Activated naive CD4-positive, alpha-beta T cell treated with anti-CD3 and anti-CD28 coated beads, Interleukin-2, amount 10 ng/mL, durations not matched to agents 7 days and 5 days (primary cell): ENCODE data around the gene SNTG2.

Source experiments
- CTCF ChIA-PET: fragments of 350-600 bp; sonication (Branson Sonifier 250); formaldehyde crosslinking; loops from one replicate; lab custom pipeline; 2021; ENCODE audit warnings: antibody characterized with exemption; lab: Charles Lee
- DNase-seq: peaks from one replicate; pipeline ENCODE4 v3.0.0-alpha.2; 2020
- H3K27ac Mint-ChIP-seq: one replicate; pipeline ENCODE4 v1.8.0; 2021; ENCODE audit warnings: mild to moderate bottlenecking, moderate library complexity, mixed read lengths
- H3K27me3 Mint-ChIP-seq: one replicate; pipeline ENCODE4 v1.8.0; 2021; ENCODE audit warnings: mild to moderate bottlenecking, mixed read lengths
- H3K36me3 Mint-ChIP-seq: one replicate; pipeline ENCODE4 v1.8.0; 2021; ENCODE audit warnings: mixed read lengths
- H3K4me1 Mint-ChIP-seq: one replicate; pipeline ENCODE4 v1.8.0; 2021; ENCODE audit warnings: mixed read lengths
- H3K4me3 Mint-ChIP-seq: one replicate; pipeline ENCODE4 v1.8.0; 2021; ENCODE audit warnings: mild to moderate bottlenecking, moderate library complexity, mixed read lengths
- H3K9me3 Mint-ChIP-seq: one replicate; pipeline ENCODE4 v1.8.0; 2021; ENCODE audit warnings: mixed read lengths

SNTG2 gene

GRCh38 chr2:920573-920972 lies 30.1 kb upstream of the SNTG2 start:
- DNase-seq: no peak
- CTCF ChIA-PET: no interaction called here
- H3K36me3 Mint-ChIP-seq: no peaks in the 10 kb centered on the region
- peaks cover 10% of the 10 kb centered on the region for H3K27me3 Mint-ChIP-seq
- no peaks in the 10 kb centered on the region for H3K4me1 Mint-ChIP-seq
- no peaks in the 10 kb centered on the region for H3K9me3 Mint-ChIP-seq
- no peak overlapping the region for H3K4me3 Mint-ChIP-seq
- no peak overlapping the region for H3K27ac Mint-ChIP-seq

GRCh38 chr2:920999-921398 lies 29.6 kb upstream of the SNTG2 start:
- Mint-ChIP-seq H3K27me3 (peaks cover 13% of the 10 kb centered on the region), H3K27ac (no peak overlapping the region), H3K4me3 (no peak overlapping the region), H3K4me1 (no peaks in the 10 kb centered on the region), H3K9me3 (no peaks in the 10 kb centered on the region), H3K36me3 (no peaks in the 10 kb centered on the region)
- CTCF ChIA-PET: no interaction called here
- DNase-seq: no peak

- no peak for DNase-seq
- CTCF ChIA-PET: no interaction called here
- Mint-ChIP-seq H3K4me3 (no peak overlapping the region), H3K36me3 (no peaks in the 10 kb centered on the region), H3K27ac (no peak overlapping the region), H3K9me3 (no peaks in the 10 kb centered on the region), H3K27me3 (peaks cover 10% of the 10 kb centered on the region), H3K4me1 (no peaks in the 10 kb centered on the region)
Measured at GRCh38 chr2:922185-922584, 28.5 kb upstream of the SNTG2 start.

- H3K4me3 Mint-ChIP-seq: no peak overlapping the region
- no peaks in the 10 kb centered on the region for H3K36me3 Mint-ChIP-seq
- H3K27me3 Mint-ChIP-seq: peaks cover 10% of the 10 kb centered on the region
- H3K27ac Mint-ChIP-seq: no peak overlapping the region
- DNase-seq: no peak
- H3K9me3 Mint-ChIP-seq: no peaks in the 10 kb centered on the region
- no peaks in the 10 kb centered on the region for H3K4me1 Mint-ChIP-seq
- CTCF ChIA-PET: interaction anchor here (1.1 kb wide), 1 partner anchor 217 kb away, joined by 3 read pairs; no protein-coding TSS in a partner anchor
Measured at GRCh38 chr2:923832-924601, 26.6 kb upstream of the SNTG2 start.

GRCh38 chr2:924701-925100 lies 25.9 kb upstream of the SNTG2 start:
- Mint-ChIP-seq H3K27ac (no peak overlapping the region), H3K4me3 (no peak overlapping the region), H3K4me1 (no peaks in the 10 kb centered on the region), H3K36me3 (no peaks in the 10 kb centered on the region), H3K27me3 (peaks cover 10% of the 10 kb centered on the region), H3K9me3 (no peaks in the 10 kb centered on the region)
- DNase-seq: no peak
- CTCF ChIA-PET: no interaction called here

- Mint-ChIP-seq H3K4me1 (no peaks in the 10 kb centered on the region), H3K36me3 (no peaks in the 10 kb centered on the region), H3K27ac (no peak overlapping the region), H3K4me3 (no peak overlapping the region), H3K27me3 (peaks cover 10% of the 10 kb centered on the region), H3K9me3 (no peaks in the 10 kb centered on the region)
- CTCF ChIA-PET: no interaction called here
- DNase-seq: no peak
Measured at GRCh38 chr2:925309-925708, 25.3 kb upstream of the SNTG2 start.

GRCh38 chr2:925711-926110 lies 24.9 kb upstream of the SNTG2 start:
- Mint-ChIP-seq H3K27me3 (peaks cover 10% of the 10 kb centered on the region), H3K9me3 (no peaks in the 10 kb centered on the region), H3K4me3 (no peak overlapping the region), H3K36me3 (no peaks in the 10 kb centered on the region), H3K4me1 (no peaks in the 10 kb centered on the region), H3K27ac (no peak overlapping the region)
- no peak for DNase-seq
- CTCF ChIA-PET: no interaction called here

GRCh38 chr2:926259-926793 lies 24.3 kb upstream of the SNTG2 start:
- Mint-ChIP-seq H3K36me3 (no peaks in the 10 kb centered on the region), H3K27ac (no peak overlapping the region), H3K4me1 (no peaks in the 10 kb centered on the region), H3K4me3 (no peak overlapping the region), H3K27me3 (peaks cover 10% of the 10 kb centered on the region), H3K9me3 (no peaks in the 10 kb centered on the region)
- no peak for DNase-seq
- CTCF ChIA-PET: no interaction called here

- H3K27ac Mint-ChIP-seq: no peak overlapping the region
- H3K4me1 Mint-ChIP-seq: no peaks in the 10 kb centered on the region
- DNase-seq: no peak
- no peak overlapping the region for H3K4me3 Mint-ChIP-seq
- peaks cover 10% of the 10 kb centered on the region for H3K27me3 Mint-ChIP-seq
- CTCF ChIA-PET: no interaction called here
- H3K36me3 Mint-ChIP-seq: no peaks in the 10 kb centered on the region
- H3K9me3 Mint-ChIP-seq: no peaks in the 10 kb centered on the region
Measured at GRCh38 chr2:926896-927295, 23.8 kb upstream of the SNTG2 start.

GRCh38 chr2:929011-929735 lies 21.5 kb upstream of the SNTG2 start:
- H3K36me3 Mint-ChIP-seq: no peaks in the 10 kb centered on the region
- no peak overlapping the region for H3K4me3 Mint-ChIP-seq
- CTCF ChIA-PET: interaction anchor here (1.0 kb wide), 1 partner anchor 595 kb away, joined by 3 read pairs; no protein-coding TSS in a partner anchor
- H3K27me3 Mint-ChIP-seq: peaks cover 10% of the 10 kb centered on the region
- no peaks in the 10 kb centered on the region for H3K4me1 Mint-ChIP-seq
- no peak overlapping the region for H3K27ac Mint-ChIP-seq
- H3K9me3 Mint-ChIP-seq: no peaks in the 10 kb centered on the region
- DNase-seq: no peak

GRCh38 chr2:929925-930324 lies 20.7 kb upstream of the SNTG2 start:
- Mint-ChIP-seq H3K9me3 (no peaks in the 10 kb centered on the region), H3K36me3 (no peaks in the 10 kb centered on the region), H3K27me3 (peaks cover 10% of the 10 kb centered on the region), H3K27ac (no peak overlapping the region), H3K4me1 (no peaks in the 10 kb centered on the region), H3K4me3 (no peak overlapping the region)
- CTCF ChIA-PET: interaction anchor here (1.0 kb wide), 1 partner anchor 596 kb away, joined by 3 read pairs; no protein-coding TSS in a partner anchor
- DNase-seq: no peak

- Mint-ChIP-seq H3K27ac (no peak overlapping the region), H3K4me1 (no peaks in the 10 kb centered on the region), H3K4me3 (no peak overlapping the region), H3K27me3 (peaks cover under 1% of the 10 kb centered on the region), H3K9me3 (no peaks in the 10 kb centered on the region), H3K36me3 (no peaks in the 10 kb centered on the region)
- DNase-seq: no peak
- CTCF ChIA-PET: no interaction called here
Measured at GRCh38 chr2:930935-931334, 19.7 kb upstream of the SNTG2 start.

- CTCF ChIA-PET: no interaction called here
- H3K4me3 Mint-ChIP-seq: no peak overlapping the region
Measured at GRCh38 chr2:932320-933115, 18.1 kb upstream of the SNTG2 start.

GRCh38 chr2:933734-934295 lies 16.8 kb upstream of the SNTG2 start:
- CTCF ChIA-PET: no interaction called here
- Mint-ChIP-seq H3K4me1 (no peaks in the 10 kb centered on the region), H3K4me3 (no peak overlapping the region), H3K36me3 (no peaks in the 10 kb centered on the region), H3K27me3 (no peaks in the 10 kb centered on the region), H3K27ac (no peak overlapping the region), H3K9me3 (no peaks in the 10 kb centered on the region)
- DNase-seq: no peak

More at GRCh38 chr2:932320-933115, 18.1 kb upstream of the SNTG2 start:
- H3K4me1 Mint-ChIP-seq: no peaks in the 10 kb centered on the region
- H3K27ac Mint-ChIP-seq: no peak overlapping the region
- H3K36me3 Mint-ChIP-seq: no peaks in the 10 kb centered on the region
- no peak for DNase-seq
- no peaks in the 10 kb centered on the region for H3K9me3 Mint-ChIP-seq
- no peaks in the 10 kb centered on the region for H3K27me3 Mint-ChIP-seq
